HepG2 (cell line): ENCODE data around the gene RBM34. TPM values are rescaled to one million over a fixed set of nuclear protein-coding genes. Genes with fewer than 3 reads are reported as not detected.
A peak's percentile ranks its signal among the peaks of the same experiment; 100 is the strongest.

ENCODE experiments used
- CHCHD3 ChIP-seq: sonication (generic); formaldehyde crosslinking; IDR thresholded peaks from 2 replicates; pipeline ENCODE4 v1.8.0; 2022; ENCODE audit warnings: mild to moderate bottlenecking, missing genetic modification reagents, moderate library complexity
- CHD4 ChIP-seq: fragments of 200-600 bp; sonication (generic); IDR thresholded peaks from 2 replicates; pipeline ENCODE4 v1.7.0; 2017; ENCODE audit warnings: mild to moderate bottlenecking, low read length, borderline replicate concordance
- IRX3 ChIP-seq: sonication (generic); formaldehyde crosslinking; IDR thresholded peaks from 2 replicates; pipeline ENCODE4 v1.8.1; 2023; ENCODE audit warnings: mild to moderate bottlenecking, low read depth, missing genetic modification reagents, borderline replicate concordance
- MAFK ChIP-seq, 2 experiments: IDR thresholded peaks in 1 of 2; conservative IDR thresholded peaks in 1 of 2; 2 replicates each; pipeline ENCODE4 v1.6.1; 2011; ENCODE audit warnings: improper control_type of control experiment in 2 of 2, low read length in 2 of 2
- NFE2L1 ChIP-seq: sonication (generic); formaldehyde crosslinking; IDR thresholded peaks from 2 replicates; pipeline ENCODE4 v1.4.0; 2020; ENCODE audit warnings: missing genetic modification reagents, mild to moderate bottlenecking, borderline replicate concordance
- PHB2 ChIP-seq: fragments of 450-650 bp; IDR thresholded peaks from 2 replicates; pipeline ENCODE4 v1.6.1; 2018; ENCODE audit not compliant: partially characterized antibody
- PRMT3 ChIP-seq: sonication (generic); formaldehyde crosslinking; IDR thresholded peaks from 2 replicates; pipeline ENCODE4 v1.8.1; 2022; ENCODE audit warnings: low read depth, mild to moderate bottlenecking, moderate library complexity, missing genetic modification reagents, borderline replicate concordance
- RARG ChIP-seq: sonication (generic); formaldehyde crosslinking; IDR thresholded peaks from 2 replicates; pipeline ENCODE4 v1.4.0; 2020; ENCODE audit warnings: low read depth, mild to moderate bottlenecking, missing genetic modification reagents
- REL ChIP-seq: sonication (generic); formaldehyde crosslinking; conservative IDR thresholded peaks from 2 replicates; pipeline ENCODE4 v1.8.0; 2022; ENCODE audit warnings: mild to moderate bottlenecking, missing genetic modification reagents, moderate library complexity
- RELA ChIP-seq: sonication (generic); formaldehyde crosslinking; IDR thresholded peaks from 2 replicates; pipeline ENCODE4 v1.4.0; 2020; ENCODE audit warnings: missing genetic modification reagents
- THAP8 ChIP-seq: sonication (generic); formaldehyde crosslinking; IDR thresholded peaks from 2 replicates; pipeline ENCODE4 v1.5.1; 2020; ENCODE audit warnings: missing genetic modification reagents, mild to moderate bottlenecking, borderline replicate concordance
- ZFP36L2 ChIP-seq: sonication (generic); formaldehyde crosslinking; IDR thresholded peaks from 2 replicates; pipeline ENCODE4 v1.4.0; 2020; ENCODE audit warnings: missing genetic modification reagents
- ZMAT3 ChIP-seq: sonication (generic); formaldehyde crosslinking; conservative IDR thresholded peaks from 2 replicates; pipeline ENCODE4 v1.7.0; 2021; ENCODE audit warnings: missing genetic modification reagents
- ZNF263 ChIP-seq: sonication (generic); formaldehyde crosslinking; IDR thresholded peaks from 2 replicates; pipeline ENCODE4 v1.4.0; 2020; ENCODE audit warnings: missing genetic modification reagents
- ZNF549 ChIP-seq: sonication (generic); formaldehyde crosslinking; IDR thresholded peaks from 2 replicates; pipeline ENCODE4 v1.5.0; 2020; ENCODE audit warnings: missing genetic modification reagents
- ZSCAN31 ChIP-seq: sonication (generic); formaldehyde crosslinking; IDR thresholded peaks from 2 replicates; pipeline ENCODE4 v1.5.0; 2020; ENCODE audit warnings: low read depth, mild to moderate bottlenecking, missing genetic modification reagents
- polyA plus RNA-seq, 8 experiments: library from polyadenylated mRNA; depleted of rRNA in 3 of 8; stranded (reverse) in 7 of 8; unstranded in 1 of 8; fragments of >200 nt; fragmentation: Illumina TruSeq in 4 of 8; extraction: Trizol in 4 of 8; gene quantifications; 2 replicates each; pipeline versions ENCODE4 v1.2.1 to v1.2.3, GENCODE V29; 2011 to 2016; ENCODE audit warnings: low read depth in 4 of 8, missing spikeins in 1 of 8, mixed read lengths in 1 of 8; ENCODE audit not compliant: insufficient read depth in 1 of 8
- total RNA-seq, 5 experiments: library from RNA; depleted of rRNA; stranded (reverse); fragments of >200 nt; fragmentation: Illumina TruSeq; extraction: Trizol; gene quantifications; 2 replicates each; pipeline ENCODE4 v1.2.3, GENCODE V29; 2016; ENCODE audit warnings: low read depth in 1 of 5
- TF ChIP-seq, protein P1 (sequence below): IDR thresholded peaks from 2 replicates; pipeline ENCODE4 v1.6.1; 2016
- TF ChIP-seq, protein P2 (sequence below): IDR thresholded peaks from 2 replicates; pipeline ENCODE4 v1.6.1; 2016; ENCODE audit warnings: low read depth, control low read depth
- TF ChIP-seq, protein P3 (sequence below): sonication (generic); formaldehyde crosslinking; IDR thresholded peaks from 2 replicates; pipeline ENCODE4 v1.5.0; 2020; ENCODE audit warnings: mild to moderate bottlenecking, missing genetic modification reagents
- TF ChIP-seq, protein P4 (sequence below): IDR thresholded peaks from 2 replicates; pipeline ENCODE4 v1.6.1; 2012; ENCODE audit warnings: inconsistent platforms
- TF ChIP-seq, protein P5 (sequence below), 2 experiments: sonication (generic) in 1 of 2; formaldehyde crosslinking in 1 of 2; IDR thresholded peaks; 2 replicates each; pipeline versions ENCODE4 v1.4.0 to v1.6.1; 2018 to 2020; ENCODE audit warnings: missing genetic modification reagents in 2 of 2, borderline replicate concordance in 1 of 2, low read depth in 1 of 2, mild to moderate bottlenecking in 1 of 2, missing biosample characterization in 1 of 2

Gene RBM34
- total and polyA plus RNA-seq, 2 of the 13 experiments (the other 11 are each of a cell fraction or from before 2014, with no cell fraction given), result 34.7 to 73.0 TPM

- TF ChIP-seq ZSCAN31 (CRISPR knock-in tag) (peak; percentile 94), RARG (CRISPR knock-in tag) (peak; percentile 88; the same call in 1 of the 2 replicates), PRMT3 (no peak), REL (CRISPR knock-in tag) (no peak), THAP8 (no peak), RELA (CRISPR knock-in tag) (peak; percentile 28; the same call in 1 of the 2 replicates), ZNF549 (CRISPR knock-in tag) (no peak), PHB2 (no peak), NFE2L1 (CRISPR knock-in tag) (peak; percentile 86; the same call in 1 of the 2 replicates), CHD4 (0 out of 2 replicates have a peak, but pooled peaks have one; percentile 26), ZFP36L2 (no peak), CHCHD3 (0 out of 2 replicates have a peak, but pooled peaks have one; percentile 29), ZMAT3 (CRISPR knock-in tag) (peak; percentile 97), IRX3 (CRISPR knock-in tag) (peak; percentile 82), ZNF263 (CRISPR knock-in tag) (peak; percentile 43; the same call in 1 of the 2 replicates), MAFK (conservative IDR thresholded peaks at IDR 0.05 in 1 of 2, IDR thresholded peaks at IDR 0.05 in 1 of 2; ENCODE audit: low read length in 2 of 2) (no peak)
- TF ChIP-seq, protein P1, sequence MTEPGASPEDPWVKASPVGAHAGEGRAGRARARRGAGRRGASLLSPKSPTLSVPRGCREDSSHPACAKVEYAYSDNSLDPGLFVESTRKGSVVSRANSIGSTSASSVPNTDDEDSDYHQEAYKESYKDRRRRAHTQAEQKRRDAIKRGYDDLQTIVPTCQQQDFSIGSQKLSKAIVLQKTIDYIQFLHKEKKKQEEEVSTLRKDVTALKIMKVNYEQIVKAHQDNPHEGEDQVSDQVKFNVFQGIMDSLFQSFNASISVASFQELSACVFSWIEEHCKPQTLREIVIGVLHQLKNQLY, result peak; percentile 94
- TF ChIP-seq, protein P2, sequence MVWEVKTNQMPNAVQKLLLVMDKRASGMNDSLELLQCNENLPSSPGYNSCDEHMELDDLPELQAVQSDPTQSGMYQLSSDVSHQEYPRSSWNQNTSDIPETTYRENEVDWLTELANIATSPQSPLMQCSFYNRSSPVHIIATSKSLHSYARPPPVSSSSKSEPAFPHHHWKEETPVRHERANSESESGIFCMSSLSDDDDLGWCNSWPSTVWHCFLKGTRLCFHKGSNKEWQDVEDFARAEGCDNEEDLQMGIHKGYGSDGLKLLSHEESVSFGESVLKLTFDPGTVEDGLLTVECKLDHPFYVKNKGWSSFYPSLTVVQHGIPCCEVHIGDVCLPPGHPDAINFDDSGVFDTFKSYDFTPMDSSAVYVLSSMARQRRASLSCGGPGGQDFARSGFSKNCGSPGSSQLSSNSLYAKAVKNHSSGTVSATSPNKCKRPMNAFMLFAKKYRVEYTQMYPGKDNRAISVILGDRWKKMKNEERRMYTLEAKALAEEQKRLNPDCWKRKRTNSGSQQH (CRISPR knock-in tag), result peak; percentile 91
- TF ChIP-seq, protein P3, sequence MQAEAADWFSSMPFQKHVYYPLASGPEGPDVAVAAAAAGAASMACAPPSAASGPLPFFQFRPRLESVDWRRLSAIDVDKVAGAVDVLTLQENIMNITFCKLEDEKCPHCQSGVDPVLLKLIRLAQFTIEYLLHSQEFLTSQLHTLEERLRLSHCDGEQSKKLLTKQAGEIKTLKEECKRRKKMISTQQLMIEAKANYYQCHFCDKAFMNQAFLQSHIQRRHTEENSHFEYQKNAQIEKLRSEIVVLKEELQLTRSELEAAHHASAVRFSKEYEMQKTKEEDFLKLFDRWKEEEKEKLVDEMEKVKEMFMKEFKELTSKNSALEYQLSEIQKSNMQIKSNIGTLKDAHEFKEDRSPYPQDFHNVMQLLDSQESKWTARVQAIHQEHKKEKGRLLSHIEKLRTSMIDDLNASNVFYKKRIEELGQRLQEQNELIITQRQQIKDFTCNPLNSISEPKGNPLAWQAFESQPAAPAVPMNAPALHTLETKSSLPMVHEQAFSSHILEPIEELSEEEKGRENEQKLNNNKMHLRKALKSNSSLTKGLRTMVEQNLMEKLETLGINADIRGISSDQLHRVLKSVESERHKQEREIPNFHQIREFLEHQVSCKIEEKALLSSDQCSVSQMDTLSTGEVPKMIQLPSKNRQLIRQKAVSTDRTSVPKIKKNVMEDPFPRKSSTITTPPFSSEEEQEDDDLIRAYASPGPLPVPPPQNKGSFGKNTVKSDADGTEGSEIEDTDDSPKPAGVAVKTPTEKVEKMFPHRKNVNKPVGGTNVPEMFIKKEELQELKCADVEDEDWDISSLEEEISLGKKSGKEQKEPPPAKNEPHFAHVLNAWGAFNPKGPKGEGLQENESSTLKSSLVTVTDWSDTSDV (CRISPR knock-in tag), result no peak
- TF ChIP-seq, protein P4, sequence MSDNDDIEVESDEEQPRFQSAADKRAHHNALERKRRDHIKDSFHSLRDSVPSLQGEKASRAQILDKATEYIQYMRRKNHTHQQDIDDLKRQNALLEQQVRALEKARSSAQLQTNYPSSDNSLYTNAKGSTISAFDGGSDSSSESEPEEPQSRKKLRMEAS, result no peak; the same call in none of the 2 replicates
- TF ChIP-seq, protein P5, sequence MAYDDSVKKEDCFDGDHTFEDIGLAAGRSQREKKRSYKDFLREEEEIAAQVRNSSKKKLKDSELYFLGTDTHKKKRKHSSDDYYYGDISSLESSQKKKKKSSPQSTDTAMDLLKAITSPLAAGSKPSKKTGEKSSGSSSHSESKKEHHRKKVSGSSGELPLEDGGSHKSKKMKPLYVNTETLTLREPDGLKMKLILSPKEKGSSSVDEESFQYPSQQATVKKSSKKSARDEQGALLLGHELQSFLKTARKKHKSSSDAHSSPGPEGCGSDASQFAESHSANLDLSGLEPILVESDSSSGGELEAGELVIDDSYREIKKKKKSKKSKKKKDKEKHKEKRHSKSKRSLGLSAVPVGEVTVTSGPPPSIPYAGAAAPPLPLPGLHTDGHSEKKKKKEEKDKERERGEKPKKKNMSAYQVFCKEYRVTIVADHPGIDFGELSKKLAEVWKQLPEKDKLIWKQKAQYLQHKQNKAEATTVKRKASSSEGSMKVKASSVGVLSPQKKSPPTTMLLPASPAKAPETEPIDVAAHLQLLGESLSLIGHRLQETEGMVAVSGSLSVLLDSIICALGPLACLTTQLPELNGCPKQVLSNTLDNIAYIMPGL (CRISPR knock-in tag; IDR thresholded peaks at IDR 0.05; ENCODE audit: borderline replicate concordance in 1 of 2, low read depth in 1 of 2), result peak; percentile 68 to 86; a peak in 3 of 4 replicates
These were observed 32.4 kb downstream of the RBM34 start, which contains the start of gene TOMM20 (continued) for GRCh38 chr1:235128456-235129328.
